ENCODE data around the gene DLEC1. TPM values are rescaled to one million over a fixed set of nuclear protein-coding genes. Genes with fewer than 3 reads are reported as not detected.
"Not testable (repeated sequence)": the region's sequence is repeated elsewhere in the genome, so short reads cannot be mapped to it uniquely, and the experiment has no call there.

DLEC1 gene
- total RNA-seq, 1 donor from 2014 or later, result not detected

DNA sequence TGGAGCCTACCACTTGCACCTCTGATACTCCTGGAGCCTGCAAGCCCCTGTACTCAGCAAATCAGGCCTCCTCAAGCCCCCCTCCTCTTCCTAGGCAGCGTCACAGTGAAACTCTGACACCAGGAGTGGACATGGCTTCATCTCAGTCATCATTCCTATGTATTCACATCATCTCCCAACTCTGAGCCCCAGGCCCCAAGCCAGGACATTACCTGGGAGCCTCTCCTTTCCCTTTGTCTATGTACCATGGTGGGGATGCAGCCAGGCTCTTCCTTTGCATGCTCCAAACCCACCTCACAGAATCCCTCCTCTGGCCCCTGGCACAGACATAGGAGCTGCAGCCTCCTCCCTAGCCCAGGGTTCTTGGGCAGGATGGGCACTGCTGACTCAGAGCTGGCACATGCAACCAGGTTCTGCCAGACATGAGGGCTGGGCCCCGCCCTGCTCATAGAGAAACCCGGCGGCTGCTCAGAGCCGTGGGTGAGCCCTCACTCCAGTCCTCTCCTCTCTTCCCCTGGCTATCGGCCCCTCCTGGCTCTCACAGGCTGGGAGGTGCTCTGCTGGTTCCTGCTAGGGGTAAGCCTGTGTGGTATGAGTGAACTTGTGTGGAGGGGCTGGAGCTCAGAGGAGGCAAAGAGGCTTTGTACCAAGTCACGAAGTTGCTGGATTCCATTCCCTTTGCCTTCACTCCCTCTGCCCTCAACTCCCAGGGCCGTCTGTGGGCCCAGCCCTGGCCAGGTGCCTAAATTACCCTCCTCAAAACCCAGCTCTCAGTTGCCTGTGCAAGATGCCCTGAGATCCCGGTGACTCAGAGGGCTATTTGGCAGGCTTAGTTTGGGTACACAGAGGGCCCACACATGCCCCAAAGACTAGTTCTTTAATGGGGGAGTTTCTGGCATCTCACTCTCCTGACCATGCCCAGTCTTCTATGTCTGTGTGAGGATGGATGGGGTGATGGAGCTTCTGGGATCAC is 7.7 kb upstream of the DLEC1 start:
- no peak overlapping the region for H3K4me3 ChIP-seq (ENCODE audit: low read depth, low read length)
- TF ChIP-seq, protein P1, sequence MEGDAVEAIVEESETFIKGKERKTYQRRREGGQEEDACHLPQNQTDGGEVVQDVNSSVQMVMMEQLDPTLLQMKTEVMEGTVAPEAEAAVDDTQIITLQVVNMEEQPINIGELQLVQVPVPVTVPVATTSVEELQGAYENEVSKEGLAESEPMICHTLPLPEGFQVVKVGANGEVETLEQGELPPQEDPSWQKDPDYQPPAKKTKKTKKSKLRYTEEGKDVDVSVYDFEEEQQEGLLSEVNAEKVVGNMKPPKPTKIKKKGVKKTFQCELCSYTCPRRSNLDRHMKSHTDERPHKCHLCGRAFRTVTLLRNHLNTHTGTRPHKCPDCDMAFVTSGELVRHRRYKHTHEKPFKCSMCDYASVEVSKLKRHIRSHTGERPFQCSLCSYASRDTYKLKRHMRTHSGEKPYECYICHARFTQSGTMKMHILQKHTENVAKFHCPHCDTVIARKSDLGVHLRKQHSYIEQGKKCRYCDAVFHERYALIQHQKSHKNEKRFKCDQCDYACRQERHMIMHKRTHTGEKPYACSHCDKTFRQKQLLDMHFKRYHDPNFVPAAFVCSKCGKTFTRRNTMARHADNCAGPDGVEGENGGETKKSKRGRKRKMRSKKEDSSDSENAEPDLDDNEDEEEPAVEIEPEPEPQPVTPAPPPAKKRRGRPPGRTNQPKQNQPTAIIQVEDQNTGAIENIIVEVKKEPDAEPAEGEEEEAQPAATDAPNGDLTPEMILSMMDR (conservative IDR thresholded peaks at IDR 0.05; ENCODE audit: low read depth, low read length), result no peak
- no peak for DNase-seq (ENCODE audit: low read depth)

DNA sequence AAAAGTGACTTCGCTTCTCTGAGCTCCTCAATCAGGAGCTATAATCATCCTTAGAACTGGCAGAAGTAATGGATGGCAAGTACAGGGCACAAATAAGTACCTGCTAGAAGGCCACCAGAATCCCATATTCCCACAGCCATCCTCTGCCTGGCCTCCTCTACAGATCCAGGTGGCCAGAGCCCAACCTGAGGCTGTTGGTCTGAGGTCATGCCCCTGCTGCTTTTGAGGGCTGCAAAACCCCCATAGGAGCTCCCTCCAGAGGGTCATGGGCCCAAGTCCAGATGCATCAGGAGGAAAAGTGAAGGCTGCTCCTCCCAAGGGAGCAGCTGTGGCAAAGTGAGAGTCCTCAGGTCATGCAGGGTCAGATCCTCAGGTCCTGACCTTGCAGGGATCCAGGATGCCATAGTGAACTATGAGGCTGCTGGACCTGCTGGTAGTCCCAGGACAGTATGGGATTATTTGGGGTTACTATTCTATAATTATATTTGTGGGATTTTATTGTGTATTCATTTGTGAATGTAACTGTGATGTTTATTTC is 6.6 kb upstream of the DLEC1 start:
- DNase-seq (ENCODE audit: low read depth), result no peak
- no peak overlapping the region for H3K4me3 ChIP-seq (ENCODE audit: low read depth, low read length)
- TF ChIP-seq, protein P1 (conservative IDR thresholded peaks at IDR 0.05; ENCODE audit: low read depth, low read length), result no peak

DNA sequence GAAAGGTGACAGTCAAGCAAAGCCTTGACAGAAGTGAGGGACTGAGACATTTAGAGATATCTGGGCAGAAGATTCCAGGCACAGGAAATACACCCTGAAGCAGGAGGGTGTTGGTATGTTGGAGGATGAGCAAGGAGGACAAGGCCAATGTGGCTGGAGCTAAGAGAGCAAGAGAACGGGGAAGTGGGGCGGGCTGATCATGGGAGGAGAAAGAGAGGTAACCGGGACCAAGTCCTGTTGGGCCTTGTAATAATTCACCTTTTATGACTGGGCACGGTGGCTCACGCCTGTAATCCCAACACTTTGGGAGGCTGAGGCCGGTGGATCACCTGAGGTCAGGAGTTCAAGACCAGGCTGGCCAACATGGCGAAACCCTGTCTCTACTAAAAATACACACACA is 5.4 kb upstream of the DLEC1 start:
- DNase-seq (ENCODE audit: low read depth); H3K4me3 ChIP-seq (ENCODE audit: low read depth, low read length): not testable (repeated sequence)

DNA sequence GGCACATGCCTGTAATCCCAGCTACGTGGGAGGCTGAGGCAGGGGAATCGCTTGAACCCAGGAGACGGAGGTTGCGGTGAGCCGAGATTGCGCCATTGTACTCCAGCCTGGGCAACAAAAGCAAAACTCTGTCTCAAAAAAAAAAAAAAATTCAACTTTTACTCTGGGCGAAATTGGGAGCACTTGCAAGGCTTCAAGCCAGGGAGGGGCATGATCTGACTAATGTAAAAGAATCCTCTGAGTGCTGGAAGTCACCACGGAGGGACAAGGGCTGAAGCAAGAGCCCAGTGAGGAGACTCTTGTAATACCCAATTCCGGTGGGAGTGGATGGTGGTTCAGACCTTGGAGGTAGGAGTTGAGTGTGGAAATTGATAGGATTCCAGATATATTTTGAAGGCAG is 4.7 kb upstream of the DLEC1 start:
- DNase-seq (ENCODE audit: low read depth), result not testable (repeated sequence)

DNA sequence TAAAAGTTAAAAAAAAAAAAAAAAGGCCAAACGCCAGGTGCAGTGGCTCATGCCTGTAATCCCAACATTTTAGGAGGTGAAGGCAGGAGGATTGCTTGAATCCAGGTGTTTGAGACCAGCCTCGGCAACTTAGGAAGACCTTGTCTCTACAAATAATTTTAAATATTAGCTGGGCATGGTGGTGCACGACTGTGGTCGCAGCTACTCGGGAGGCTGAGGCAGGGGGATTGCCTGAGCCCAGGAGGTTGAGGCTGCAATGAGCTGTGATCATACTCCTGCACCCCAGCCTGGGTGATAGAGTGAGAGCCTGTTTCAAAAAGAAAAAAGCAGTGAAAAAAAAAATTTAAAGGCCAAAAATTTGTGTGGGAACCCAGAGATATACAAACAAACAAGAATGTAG is 2.7 kb upstream of the DLEC1 start:
- no peak overlapping the region for H3K4me3 ChIP-seq (ENCODE audit: low read depth, low read length)
- DNase-seq (ENCODE audit: low read depth), result no peak
- TF ChIP-seq, protein P1 (conservative IDR thresholded peaks at IDR 0.05; ENCODE audit: low read depth, low read length), result no peak

More for the DNA sequence above, 4.7 kb upstream of the DLEC1 start:
- H3K4me3 ChIP-seq (ENCODE audit: low read depth, low read length), result not testable (repeated sequence)

DNA sequence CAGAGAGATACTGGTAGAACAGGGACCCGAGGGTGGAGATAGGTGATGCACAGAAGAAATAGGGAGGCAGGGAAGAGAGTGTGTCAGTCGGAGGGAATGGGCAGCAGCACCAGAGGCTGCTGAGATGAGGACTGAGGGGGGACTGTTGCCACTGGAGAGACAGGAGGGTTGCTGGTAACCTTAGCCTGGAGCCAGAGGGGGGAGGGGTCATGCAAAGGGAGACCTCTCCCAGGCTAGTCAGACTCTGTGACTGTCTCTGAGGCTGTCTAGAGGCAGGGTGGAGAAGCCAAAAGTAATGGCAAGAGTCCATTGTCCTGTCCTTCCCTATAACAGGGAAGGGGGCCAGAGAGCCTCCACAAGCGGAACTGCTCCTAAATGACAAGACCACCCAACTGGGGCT is 2.1 kb upstream of the DLEC1 start:
- no peak overlapping the region for H3K4me3 ChIP-seq (ENCODE audit: low read depth, low read length)
- TF ChIP-seq, protein P1 (conservative IDR thresholded peaks at IDR 0.05; ENCODE audit: low read depth, low read length), result no peak
- no peak for DNase-seq (ENCODE audit: low read depth)

DNA sequence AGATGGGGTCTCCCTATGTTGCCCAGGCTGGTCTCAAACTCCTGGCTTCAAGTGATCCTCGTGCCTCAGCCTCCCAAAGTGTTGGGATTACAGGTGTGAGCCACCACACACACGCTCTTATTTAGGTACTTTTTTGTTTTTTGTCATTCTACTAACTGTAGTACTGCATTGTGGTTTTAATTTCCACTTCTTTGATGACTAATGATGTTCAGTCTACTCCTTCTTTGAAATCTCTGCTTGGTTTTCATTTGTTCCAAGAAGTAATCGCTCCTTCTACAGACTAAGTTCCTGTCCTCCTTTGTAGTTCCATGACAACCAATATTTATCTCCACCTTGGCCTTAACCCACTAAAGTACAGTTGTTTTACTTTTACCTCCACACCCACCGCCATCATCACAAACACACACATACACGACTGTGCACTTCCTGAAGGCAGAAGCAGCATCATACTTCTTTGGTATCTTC is 529 bp upstream of the DLEC1 start:
- TF ChIP-seq, protein P1 (conservative IDR thresholded peaks at IDR 0.05; ENCODE audit: low read depth, low read length), result no peak
- no peak for DNase-seq (ENCODE audit: low read depth)
- no peak overlapping the region for H3K4me3 ChIP-seq (ENCODE audit: low read depth, low read length)

DNA sequence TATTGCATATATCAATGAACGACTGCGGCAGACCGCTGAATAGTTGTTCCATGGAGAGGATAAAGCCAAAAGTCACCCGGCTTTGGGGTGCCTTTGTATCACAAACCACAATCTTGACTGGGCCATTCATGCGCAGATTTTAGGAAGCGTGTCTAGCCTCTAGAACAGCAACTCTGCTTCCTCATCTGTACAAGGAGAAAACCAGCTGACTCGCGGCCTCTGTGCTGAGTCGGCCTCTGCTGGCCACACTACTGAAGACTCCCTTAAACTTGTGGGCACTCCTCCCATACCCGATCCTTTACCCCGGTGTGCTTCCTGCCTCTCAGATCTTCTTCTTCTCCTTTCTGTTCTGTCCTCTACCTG is 872 bp downstream of the DLEC1 start:
- no peak for DNase-seq (ENCODE audit: low read depth)
- no peak overlapping the region for H3K4me3 ChIP-seq (ENCODE audit: low read depth, low read length)
- TF ChIP-seq, protein P1 (conservative IDR thresholded peaks at IDR 0.05; ENCODE audit: low read depth, low read length), result peak; percentile 24
